Aorta (tissue), 5 donors: ENCODE data around the gene TMEM87A. TPM values are rescaled to one million over a fixed set of nuclear protein-coding genes. Genes with fewer than 3 reads are reported as not detected.

Experiments
- ATAC-seq: fragments of 200-7000 bp; cut with Tn5 transposase; one replicate; pipeline ENCODE4 v1.9.1; 2022; ENCODE audit warnings: moderate library complexity; ENCODE audit not compliant: low FRiP score
- DNase-seq, 2 donors: peaks; one replicate each; pipeline ENCODE4 v3.0.0-alpha.2; 2020
- H3K27ac ChIP-seq, 2 donors: one replicate each; pipeline ENCODE4 v1.5.1; 2013; ENCODE audit warnings: low read length in 2 of 2, mild to moderate bottlenecking in 2 of 2, moderate library complexity in 2 of 2, control low read depth in 1 of 2, inconsistent platforms in 1 of 2, low read depth in 1 of 2
- H3K27me3 ChIP-seq, 2 donors: one replicate each; pipeline ENCODE4 v1.6.1; 2013; ENCODE audit warnings: control low read depth in 1 of 2, low read length in 1 of 2, mild to moderate bottlenecking in 1 of 2, moderate library complexity in 1 of 2; ENCODE audit not compliant: insufficient read depth in 2 of 2, control insufficient read depth in 1 of 2
- H3K36me3 ChIP-seq, 2 donors: one replicate each; pipeline ENCODE4 v1.6.1; 2013; ENCODE audit warnings: control low read depth in 1 of 2, low read length in 1 of 2, mild to moderate bottlenecking in 1 of 2; ENCODE audit not compliant: insufficient read depth in 2 of 2, control insufficient read depth in 1 of 2
- H3K4me1 ChIP-seq, 2 donors: one replicate each; pipeline ENCODE4 v1.6.1; 2013; ENCODE audit warnings: low read length in 2 of 2, control low read depth in 1 of 2, mild to moderate bottlenecking in 1 of 2, moderate library complexity in 1 of 2; ENCODE audit not compliant: insufficient read depth in 2 of 2, control insufficient read depth in 1 of 2
- H3K4me3 ChIP-seq, 2 donors: one replicate each; pipeline ENCODE4 v1.5.1; 2013; ENCODE audit warnings: low read length in 2 of 2, control low read depth in 1 of 2, mild to moderate bottlenecking in 1 of 2
- H3K9me3 ChIP-seq: one replicate; pipeline ENCODE4 v1.6.1; 2013; ENCODE audit warnings: mild to moderate bottlenecking, low read length; ENCODE audit not compliant: control insufficient read depth
- WGBS, 2 donors: extraction: QIAGEN DNeasy Blood & Tissue Kit; methylation state at CpG; one replicate each; pipeline ENCODE4 v1.1.7; 2013; 5-methylcytosine and 5-hydroxymethylcytosine counted together
- intact Hi-C, 2 donors: fragments of 100-400 bp; cut with DNase I; formaldehyde crosslinking; loops; one replicate each; pipeline versions ENCODE4 v1.14.2 to v1.15.0; 2022
- polyA plus RNA-seq, 2 donors: library from polyadenylated mRNA; stranded (reverse); fragments of 200-250 nt; gene quantifications; one replicate each; pipeline ENCODE4 v1.2.3, GENCODE V29; 2013
- total RNA-seq, 2 donors: library from RNA; stranded (reverse); fragmentation: NEBNext Ultra II Directional; extraction: Animal tissue kit (Norgen Biotek cat#: 25700); gene quantifications; one replicate each; pipeline ENCODE4 v1.2.1, GENCODE V29; 2021
- donor health status: healthy with polysubstance abuse.
- donor health status: Bipolar disorder and iron deficiency.
- donor health status: DM: no; HTN: no; CAD: no.
- donor health status: DM: no; HTN: no; CAD: no.
- donor health status: DM: yes; HTN: yes; CAD: no.

TMEM87A gene
- total and polyA plus RNA-seq, 4 donors = 21.4 to 66.8 (median 48.4) TPM

GRCh38 chr15:42203891-42204290 lies 69.3 kb downstream of the TMEM87A start:
- Histone ChIP-seq H3K36me3 (peaks cover 0 to 2% of the 10 kb centered on the region in 2 donors), H3K4me1 (peaks cover 0 to 3% of the 10 kb centered on the region in 2 donors), H3K27ac (no peak overlapping the region), H3K4me3 (no peak overlapping the region), H3K9me3 (no peaks in the 10 kb centered on the region), H3K27me3 (no peaks in the 10 kb centered on the region)
- no peak for DNase-seq
- WGBS, 2 donors = 87% methylated on average over 3 of the region's 3 CpGs
- intact Hi-C loops = no loop called here
- ATAC-seq = no peak

GRCh38 chr15:42202653-42203052 lies 70.6 kb downstream of the TMEM87A start:
- ATAC-seq (no peak), DNase-seq (no peak)
- Histone ChIP-seq H3K4me3 (no peak overlapping the region), H3K27ac (no peak overlapping the region), H3K9me3 (no peaks in the 10 kb centered on the region), H3K36me3 (peaks cover 2% of the 10 kb centered on the region in 2 donors), H3K27me3 (no peaks in the 10 kb centered on the region), H3K4me1 (peaks cover 0 to 3% of the 10 kb centered on the region in 2 donors)
- intact Hi-C loops = no loop called here
- 37 to 52% methylated on average over 2 of the region's 2 CpGs for WGBS, 2 donors

DNA sequence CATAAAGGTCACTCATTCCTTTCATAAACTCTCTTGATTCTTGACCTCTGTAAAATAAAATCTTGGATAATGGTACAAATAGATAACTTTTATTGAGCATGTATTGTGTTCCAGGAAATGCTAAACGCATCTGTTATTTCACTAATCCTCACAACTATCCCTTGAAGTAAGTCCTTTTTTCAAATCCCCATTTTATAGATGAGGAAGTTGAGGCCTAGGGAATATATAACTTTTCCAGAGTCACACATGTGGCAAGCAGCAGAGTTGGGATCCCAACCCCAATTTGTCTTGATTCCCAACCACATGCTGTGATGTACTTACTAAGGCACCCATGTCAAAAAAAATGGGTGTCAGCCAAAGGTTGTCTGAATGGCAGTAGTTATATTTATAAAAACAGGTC lies 71.4 kb downstream of the TMEM87A start:
- WGBS, 2 donors = 94 to 97% methylated on average over 1 of the region's 1 CpG
- no peak overlapping the region for H3K27ac ChIP-seq
- H3K9me3 ChIP-seq = no peaks in the 10 kb centered on the region
- DNase-seq (no peak), ATAC-seq (no peak)
- intact Hi-C loops = no loop called here
- no peak overlapping the region for H3K4me3 ChIP-seq
- H3K4me1 ChIP-seq = peaks cover 0 to 3% of the 10 kb centered on the region in 2 donors
- H3K36me3 ChIP-seq = peaks cover 2% of the 10 kb centered on the region in 2 donors
- H3K27me3 ChIP-seq = no peaks in the 10 kb centered on the region

- H3K9me3 ChIP-seq = no peaks in the 10 kb centered on the region
- DNase-seq (no peak), ATAC-seq (no peak)
- H3K27me3 ChIP-seq = no peaks in the 10 kb centered on the region
- peaks cover 2% of the 10 kb centered on the region in 2 donors for H3K36me3 ChIP-seq
- H3K4me1 ChIP-seq = no peaks in the 10 kb centered on the region
- WGBS, 2 donors = 92 to 93% methylated on average over 5 of the region's 5 CpGs
- intact Hi-C loops = no loop called here
- H3K4me3 ChIP-seq = no peak overlapping the region
- H3K27ac ChIP-seq = no peak overlapping the region
Measured at GRCh38 chr15:42199126-42199525, 74.1 kb downstream of the TMEM87A start.

- no peak overlapping the region for H3K4me3 ChIP-seq
- WGBS, 2 donors = 97 to 99% methylated on average over 1 of the region's 1 CpG
- no peaks in the 10 kb centered on the region for H3K4me1 ChIP-seq
- H3K9me3 ChIP-seq = no peaks in the 10 kb centered on the region
- no peaks in the 10 kb centered on the region for H3K27me3 ChIP-seq
- H3K36me3 ChIP-seq = peaks cover 2% of the 10 kb centered on the region in 2 donors
- intact Hi-C loops = no loop called here
- DNase-seq (no peak), ATAC-seq (no peak)
- no peak overlapping the region for H3K27ac ChIP-seq
Measured at GRCh38 chr15:42198516-42198915, 74.7 kb downstream of the TMEM87A start.

DNA sequence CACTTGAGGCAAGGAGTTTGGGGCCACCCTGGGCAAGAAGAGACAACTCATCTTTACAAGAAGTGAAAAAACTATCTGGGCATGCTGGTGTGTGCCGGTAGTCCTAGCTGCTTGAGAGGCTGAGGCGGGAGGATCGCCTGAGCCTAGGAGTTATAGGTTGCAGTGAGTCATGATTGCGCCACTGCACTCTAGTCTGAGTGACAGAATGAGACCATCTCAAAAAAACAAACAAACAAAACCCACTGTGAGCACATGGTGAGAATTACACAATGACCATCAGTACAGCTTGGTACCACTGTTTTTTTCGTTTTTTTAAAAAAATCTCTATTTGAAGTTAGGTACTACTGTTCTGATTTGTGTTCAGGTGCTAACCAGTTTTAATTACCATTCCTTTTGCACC lies 78.7 kb downstream of the TMEM87A start:
- DNase-seq (no peak), ATAC-seq (no peak)
- H3K4me1 ChIP-seq = no peaks in the 10 kb centered on the region
- intact Hi-C loops = no loop called here
- H3K4me3 ChIP-seq = no peak overlapping the region
- H3K27ac ChIP-seq = no peak overlapping the region
- H3K36me3 ChIP-seq = peaks cover 0 to 7% of the 10 kb centered on the region in 2 donors
- no peaks in the 10 kb centered on the region for H3K27me3 ChIP-seq
- 93 to 97% methylated on average over 5 of the region's 5 CpGs for WGBS, 2 donors
- no peaks in the 10 kb centered on the region for H3K9me3 ChIP-seq

GRCh38 chr15:42193383-42193782 lies 79.8 kb downstream of the TMEM87A start:
- Histone ChIP-seq H3K36me3 (peaks cover 0 to 7% of the 10 kb centered on the region in 2 donors), H3K4me3 (no peak overlapping the region), H3K9me3 (no peaks in the 10 kb centered on the region), H3K27ac (no peak overlapping the region), H3K27me3 (no peaks in the 10 kb centered on the region), H3K4me1 (no peaks in the 10 kb centered on the region)
- DNase-seq (no peak), ATAC-seq (no peak)
- intact Hi-C loops = no loop called here
- 86 to 88% methylated on average over 3 of the region's 3 CpGs for WGBS, 2 donors

GRCh38 chr15:42191610-42192346 lies 81.5 kb downstream of the TMEM87A start:
- no peaks in the 10 kb centered on the region for H3K27me3 ChIP-seq
- H3K4me1 ChIP-seq = no peaks in the 10 kb centered on the region
- peaks cover 9 to 10% of the 10 kb centered on the region in 2 donors for H3K36me3 ChIP-seq
- H3K27ac ChIP-seq = no peak overlapping the region
- H3K4me3 ChIP-seq = no peak overlapping the region
- intact Hi-C loops = no loop called here
- no peak for ATAC-seq
- DNase-seq = no peak
- WGBS, 2 donors = 88 to 90% methylated on average over 8 of the region's 8 CpGs
- H3K9me3 ChIP-seq = no peaks in the 10 kb centered on the region

DNA sequence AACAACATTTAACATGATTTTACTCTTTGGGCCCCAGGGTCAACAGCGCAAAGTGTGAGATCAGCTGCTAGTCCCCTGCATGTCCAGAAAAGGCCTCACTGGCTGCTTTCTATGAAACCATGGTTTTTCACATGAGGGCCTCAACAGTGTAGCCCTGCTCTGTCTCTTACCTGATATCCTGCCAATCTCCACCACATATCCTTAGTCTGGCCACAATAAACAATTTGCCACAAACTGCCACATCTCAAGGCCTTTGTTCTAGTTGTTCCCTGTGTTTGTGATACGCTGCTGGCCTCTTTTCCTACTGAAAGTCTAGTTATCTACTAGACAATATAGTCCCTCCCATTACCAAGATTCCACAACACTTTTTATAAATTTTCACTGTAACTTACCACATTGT lies 82.9 kb downstream of the TMEM87A start:
- no peaks in the 10 kb centered on the region for H3K27me3 ChIP-seq
- peaks cover 11 to 13% of the 10 kb centered on the region in 2 donors for H3K36me3 ChIP-seq
- H3K9me3 ChIP-seq = no peaks in the 10 kb centered on the region
- DNase-seq = no peak
- no peak for ATAC-seq
- no peaks in the 10 kb centered on the region for H3K4me1 ChIP-seq
- WGBS, 2 donors = 98 to 99% methylated on average over 2 of the region's 2 CpGs
- intact Hi-C loops = no loop called here
- no peak overlapping the region for H3K4me3 ChIP-seq
- no peak overlapping the region for H3K27ac ChIP-seq
